Measurements from ENCODE around the gene NOC2L. TPM values are rescaled to one million over a fixed set of nuclear protein-coding genes. Genes with fewer than 3 reads are reported as not detected.
A peak's percentile ranks its signal among the peaks of the same experiment; 100 is the strongest.

Gene NOC2L
- total RNA-seq, 1 donor from 2014 or later, result 58.3 TPM

DNA sequence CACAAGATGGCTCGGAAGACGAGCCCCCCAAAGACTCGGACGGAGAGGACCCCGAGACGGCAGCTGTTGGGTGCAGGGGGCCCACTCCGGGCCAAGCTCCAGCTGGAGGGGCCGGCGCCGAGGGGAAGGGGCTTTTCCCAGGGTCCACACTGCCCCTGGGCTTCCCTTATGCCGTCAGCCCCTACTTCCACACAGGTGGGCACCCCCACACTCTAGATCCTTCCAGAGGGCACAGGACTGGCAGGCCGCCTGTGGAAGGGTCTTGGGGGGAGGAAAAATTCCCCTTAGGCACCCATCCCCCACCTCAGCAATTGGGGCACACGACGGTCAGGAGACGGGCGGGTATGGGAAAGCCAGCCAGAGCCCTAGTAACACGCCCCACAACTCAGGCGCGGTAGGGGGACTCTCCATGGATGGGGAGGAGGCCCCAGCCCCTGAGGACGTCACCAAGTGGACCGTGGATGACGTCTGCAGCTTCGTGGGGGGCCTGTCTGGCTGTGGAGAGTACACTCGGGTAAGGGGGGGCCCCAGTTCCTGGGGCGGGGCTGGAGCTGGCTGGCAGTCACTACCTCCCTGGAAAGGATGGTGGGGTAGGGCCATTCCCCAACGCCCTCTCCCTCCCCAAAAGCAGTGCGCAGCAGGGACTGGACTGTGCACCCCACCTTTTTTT lies 16.1 kb downstream of the NOC2L start:
- DNase-seq (ENCODE audit: low read depth in 2 of 2), result no peak

GRCh38 chr1:942411-942821 lies 16.6 kb downstream of the NOC2L start:
- DNase-seq (ENCODE audit: low read depth in 2 of 2), result no peak

- DNase-seq (ENCODE audit: low read depth in 2 of 2), result peak; percentile 12 to 17
Measured at GRCh38 chr1:941588-942383, 17.3 kb downstream of the NOC2L start.

DNA sequence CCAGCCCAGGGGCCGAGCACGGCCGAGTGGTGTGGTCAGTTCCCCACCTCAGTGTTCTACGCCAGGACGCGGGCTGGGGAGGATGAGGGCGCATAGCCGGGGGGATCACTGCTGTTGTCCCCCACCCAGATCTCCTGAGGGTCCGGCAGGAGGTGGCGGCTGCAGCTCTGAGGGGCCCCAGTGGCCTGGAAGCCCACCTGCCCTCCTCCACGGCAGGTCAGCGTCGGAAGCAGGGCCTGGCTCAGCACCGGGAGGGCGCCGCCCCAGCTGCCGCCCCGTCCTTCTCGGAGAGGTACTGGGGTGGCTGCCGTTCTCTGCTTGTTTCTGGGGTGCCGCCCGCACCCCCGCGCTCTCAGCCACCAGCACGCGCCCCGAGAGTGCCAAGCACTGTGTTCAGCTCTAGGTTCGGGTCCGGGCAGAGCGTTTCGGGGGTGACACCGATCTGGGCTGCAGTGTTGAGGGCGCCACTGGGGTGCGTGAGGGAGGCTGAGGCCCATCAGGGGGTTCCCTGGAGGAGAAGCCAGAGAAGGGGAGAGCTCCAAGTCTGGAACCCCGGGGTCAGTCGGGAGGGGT lies 18.0 kb downstream of the NOC2L start:
- DNase-seq (ENCODE audit: low read depth in 2 of 2), result no peak

GRCh38 chr1:940107-941014 lies 18.7 kb downstream of the NOC2L start:
- DNase-seq (ENCODE audit: low read depth in 2 of 2), result peak; percentile 25 to 43

- no peak for DNase-seq (ENCODE audit: low read depth in 2 of 2)
Measured at GRCh38 chr1:939511-940106, 19.4 kb downstream of the NOC2L start.

DNA sequence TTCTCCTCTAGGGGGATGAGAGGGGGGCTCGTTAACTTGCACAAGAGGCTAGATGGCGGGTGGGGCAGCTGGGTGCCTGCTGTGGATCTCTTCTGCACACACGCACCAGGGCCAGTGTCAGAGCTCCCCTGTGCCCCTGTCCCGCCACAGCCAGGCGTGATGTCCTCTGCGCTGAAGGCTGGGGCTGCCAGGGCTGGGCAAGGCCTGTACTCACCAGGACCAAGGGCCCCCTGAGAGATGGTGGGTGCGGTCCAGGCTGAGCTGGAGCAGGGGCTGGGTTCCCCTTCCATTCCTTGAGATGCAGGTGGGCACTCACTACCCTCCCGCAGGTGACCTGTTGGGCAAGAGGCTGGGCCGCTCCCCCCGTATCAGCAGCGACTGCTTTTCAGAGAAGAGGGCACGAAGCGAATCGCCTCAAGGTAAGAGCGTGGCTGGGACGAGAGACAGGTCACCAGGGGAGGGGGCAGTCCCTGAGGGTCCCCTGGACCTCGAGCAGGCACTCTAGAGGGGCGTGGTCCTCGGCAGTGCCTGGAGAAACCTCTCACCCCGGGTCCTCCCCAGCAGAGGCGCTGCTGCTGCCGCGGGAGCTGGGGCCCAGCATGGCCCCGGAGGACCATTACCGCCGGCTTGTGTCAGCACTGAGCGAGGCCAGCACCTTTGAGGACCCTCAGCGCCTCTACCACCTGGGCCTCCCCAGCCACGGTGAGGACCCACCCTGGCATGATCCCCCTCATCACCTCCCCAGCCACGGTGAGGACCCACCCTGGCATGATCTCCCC lies 20.2 kb downstream of the NOC2L start:
- no peak for DNase-seq (ENCODE audit: low read depth in 2 of 2)

GRCh38 chr1:938088-938683 lies 20.9 kb downstream of the NOC2L start:
- peak; percentile 30 to 58 for DNase-seq (ENCODE audit: low read depth in 2 of 2)

DNA sequence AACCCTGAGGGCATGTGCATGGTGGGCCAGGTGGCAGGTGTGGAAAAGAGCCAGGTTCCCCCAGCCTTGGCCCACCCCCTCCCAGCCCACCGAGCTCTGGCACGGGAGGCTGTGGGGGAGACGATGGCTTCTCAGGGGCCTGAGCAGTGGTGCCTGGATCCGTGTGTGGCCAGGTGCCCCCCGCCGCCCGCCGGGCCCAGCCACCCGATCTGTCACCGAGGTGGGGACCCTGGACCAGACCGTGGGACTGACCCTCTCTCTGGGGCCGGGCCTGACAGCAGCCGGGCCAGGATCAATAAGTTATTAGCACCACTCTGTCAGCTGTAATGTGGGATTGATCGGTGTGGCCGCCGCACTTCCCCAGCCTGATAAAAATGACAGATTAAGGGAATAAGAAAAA lies 21.5 kb downstream of the NOC2L start:
- no peak for DNase-seq (ENCODE audit: low read depth in 2 of 2)

DNA sequence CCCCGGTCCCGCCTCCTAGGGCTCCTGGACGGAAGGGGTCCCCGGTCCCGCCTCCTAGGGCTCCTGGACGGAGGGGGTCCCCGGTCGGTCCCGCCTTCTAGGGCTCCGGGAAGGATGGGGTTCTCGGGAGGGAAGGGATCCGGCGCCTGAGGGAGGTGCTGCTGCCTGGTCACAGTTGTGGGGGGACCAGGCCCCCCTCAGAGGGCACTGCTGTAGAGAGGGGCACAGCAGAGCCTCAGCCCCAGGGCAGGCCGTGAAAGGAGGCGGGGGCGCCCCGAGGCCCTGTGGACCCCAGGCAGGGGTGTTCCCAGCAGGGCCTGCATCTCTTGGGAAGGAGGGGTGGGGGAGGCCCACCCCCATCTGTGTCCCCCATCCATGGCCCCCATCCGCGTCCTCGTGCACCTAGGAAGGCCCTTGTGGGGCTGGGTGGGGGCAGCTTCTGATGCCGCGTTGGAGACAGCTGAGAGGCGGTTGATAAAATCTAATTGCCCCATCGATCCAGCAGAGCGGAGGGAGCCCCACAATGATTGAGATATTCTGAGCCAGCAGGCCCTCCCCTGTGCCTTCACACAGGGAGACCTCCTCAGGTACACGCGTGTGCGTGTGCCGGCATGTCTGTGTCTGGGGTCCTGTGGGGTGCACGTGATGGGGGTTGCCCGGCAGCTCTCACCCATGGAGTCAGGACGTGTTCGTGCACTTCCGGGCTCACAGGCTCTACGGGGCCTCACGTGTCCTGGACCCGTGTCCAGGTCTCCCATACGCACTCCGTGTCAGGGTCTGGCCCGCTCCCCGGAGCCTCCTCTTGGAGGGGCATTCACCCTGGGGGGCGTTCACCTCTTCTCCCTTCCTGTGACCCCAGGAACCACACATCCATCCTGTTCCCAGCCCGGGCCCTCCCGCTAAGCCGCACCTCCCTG lies 22.4 kb downstream of the NOC2L start:
- no peak for DNase-seq (ENCODE audit: low read depth in 2 of 2)

GRCh38 chr1:935751-936231 lies 23.3 kb downstream of the NOC2L start:
- DNase-seq (ENCODE audit: low read depth in 2 of 2), result peak in 1 of 2 donors; percentile 28

DNA sequence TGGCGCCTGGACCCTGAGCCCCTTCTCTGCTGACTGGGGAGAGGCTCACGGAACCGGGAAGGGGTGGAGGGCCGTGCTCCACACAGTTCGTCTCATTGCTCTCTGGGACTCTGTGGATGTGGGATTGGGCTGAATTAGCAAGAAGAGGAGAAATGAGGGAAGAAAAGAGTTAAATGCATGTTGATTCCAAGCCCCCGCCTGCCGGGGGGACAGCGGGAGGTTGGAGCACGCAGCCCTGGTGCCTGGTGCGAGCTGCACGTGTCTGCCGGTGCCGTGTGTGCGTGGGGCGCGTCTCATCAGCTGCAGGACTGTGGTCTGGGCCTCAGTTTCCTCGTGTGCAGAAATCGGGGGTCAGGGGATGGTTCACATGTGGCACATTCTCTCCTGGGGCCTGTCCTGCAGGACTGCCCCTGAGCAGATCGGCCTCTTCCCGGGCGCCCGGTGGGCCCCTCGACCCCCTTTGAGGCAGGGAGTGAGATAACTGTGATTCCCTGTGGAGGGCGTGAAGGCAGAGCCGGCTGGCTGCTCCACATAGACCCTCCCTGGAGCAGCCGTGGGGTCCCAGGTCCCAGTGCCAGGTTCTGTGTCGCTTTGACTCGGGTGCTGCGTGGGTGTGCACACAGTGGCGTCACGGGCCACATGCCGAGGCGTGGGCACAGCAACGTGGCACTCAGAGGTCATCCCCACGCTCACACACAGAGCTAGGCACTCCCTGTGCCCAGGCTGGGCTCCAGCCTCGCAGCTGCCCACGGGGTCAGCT lies 23.9 kb downstream of the NOC2L start:
- DNase-seq (ENCODE audit: low read depth in 2 of 2), result no peak

- DNase-seq (ENCODE audit: low read depth in 2 of 2), result no peak
Measured at GRCh38 chr1:933603-933940, 25.5 kb downstream of the NOC2L start.

GRCh38 chr1:932776-933602 lies 26.1 kb downstream of the NOC2L start:
- DNase-seq (ENCODE audit: low read depth in 2 of 2), result no peak

- no peak for DNase-seq (ENCODE audit: low read depth in 2 of 2)
Measured at GRCh38 chr1:932173-932510, 26.9 kb downstream of the NOC2L start.

DNA sequence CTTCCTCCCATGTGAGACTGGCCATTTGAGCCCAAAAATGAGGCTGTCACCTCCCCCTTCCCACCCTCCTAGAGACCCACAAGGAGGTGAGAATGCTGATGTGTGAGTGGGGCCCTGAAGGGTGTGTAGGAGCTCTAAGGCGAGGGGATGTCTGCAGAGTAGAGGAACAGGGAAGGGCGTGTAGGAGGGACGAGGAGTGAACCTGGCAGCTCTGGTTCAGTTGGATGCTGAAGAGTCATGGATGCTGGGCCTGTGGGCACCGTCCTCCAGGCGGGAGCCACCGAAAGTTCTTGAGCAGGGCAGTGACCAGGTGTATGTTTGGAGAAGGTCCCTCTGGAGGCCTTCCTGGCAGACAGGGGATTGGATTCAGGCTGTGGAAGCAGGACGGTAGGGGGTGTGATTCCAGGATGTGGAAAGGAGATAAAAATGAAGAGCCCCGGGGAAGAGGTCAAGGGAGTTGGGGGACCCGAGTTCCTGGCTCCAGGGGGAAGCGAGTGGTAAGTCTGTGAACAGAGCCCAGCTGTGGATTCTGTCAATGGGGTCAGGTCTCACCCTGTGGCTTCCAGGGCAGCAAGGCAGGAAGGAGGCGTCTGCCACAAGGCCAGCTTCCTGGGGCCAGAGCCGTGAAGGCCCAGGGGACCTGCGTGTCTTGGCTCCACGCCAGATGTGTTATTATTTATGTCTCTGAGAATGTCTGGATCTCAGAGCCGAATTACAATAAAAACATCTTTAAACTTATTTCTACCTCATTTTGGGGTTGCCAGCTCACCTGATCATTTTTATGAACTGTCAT lies 27.5 kb downstream of the NOC2L start:
- no peak for DNase-seq (ENCODE audit: low read depth in 2 of 2)

Measured in lung microvascular endothelial cell (primary cell).